ENCODE data around the gene VHLL. TPM values are rescaled to one million over a fixed set of nuclear protein-coding genes. Genes with fewer than 3 reads are reported as not detected.

The VHLL gene
- total RNA-seq, 1 donor from 2014 or later: not detected

GRCh38 chr1:156259805-156260204 lies 39.3 kb downstream of the VHLL start:
- no peaks in the 10 kb centered on the region for H3K4me1 Mint-ChIP-seq (ENCODE audit: unreplicated experiment)
- H3K4me3 Mint-ChIP-seq (ENCODE audit: unreplicated experiment): no peak overlapping the region
- no peaks in the 10 kb centered on the region for H3K27me3 Mint-ChIP-seq (ENCODE audit: unreplicated experiment)
- DNase-seq (ENCODE audit: extremely low spot score, unreplicated experiment): no peak
- no peak for TF ChIP-seq CTCF (IDR thresholded peaks at IDR 0.05)
- peaks cover 53% of the 10 kb centered on the region for H3K36me3 Mint-ChIP-seq (ENCODE audit: unreplicated experiment)
- no peak overlapping the region for H3K27ac Mint-ChIP-seq (ENCODE audit: unreplicated experiment)
- no peaks in the 10 kb centered on the region for H3K9me3 Mint-ChIP-seq (ENCODE audit: unreplicated experiment)

GRCh38 chr1:156258859-156259258 lies 40.2 kb downstream of the VHLL start:
- Mint-ChIP-seq H3K27me3 (ENCODE audit: unreplicated experiment) (no peaks in the 10 kb centered on the region), H3K4me1 (ENCODE audit: unreplicated experiment) (no peaks in the 10 kb centered on the region), H3K9me3 (ENCODE audit: unreplicated experiment) (no peaks in the 10 kb centered on the region), H3K27ac (ENCODE audit: unreplicated experiment) (no peak overlapping the region), H3K4me3 (ENCODE audit: unreplicated experiment) (no peak overlapping the region), H3K36me3 (ENCODE audit: unreplicated experiment) (peaks cover 52% of the 10 kb centered on the region)
- no peak for DNase-seq (ENCODE audit: extremely low spot score, unreplicated experiment)
- no peak for TF ChIP-seq CTCF (IDR thresholded peaks at IDR 0.05)

GRCh38 chr1:156257711-156258110 lies 41.4 kb downstream of the VHLL start:
- Mint-ChIP-seq H3K36me3 (ENCODE audit: unreplicated experiment) (peaks cover 51% of the 10 kb centered on the region), H3K4me3 (ENCODE audit: unreplicated experiment) (no peak overlapping the region), H3K27ac (ENCODE audit: unreplicated experiment) (no peak overlapping the region), H3K4me1 (ENCODE audit: unreplicated experiment) (no peaks in the 10 kb centered on the region), H3K27me3 (ENCODE audit: unreplicated experiment) (no peaks in the 10 kb centered on the region), H3K9me3 (ENCODE audit: unreplicated experiment) (no peaks in the 10 kb centered on the region)
- no peak for TF ChIP-seq CTCF (IDR thresholded peaks at IDR 0.05)
- DNase-seq (ENCODE audit: extremely low spot score, unreplicated experiment): no peak

GRCh38 chr1:156253634-156254033 lies 45.5 kb downstream of the VHLL start:
- no peaks in the 10 kb centered on the region for H3K9me3 Mint-ChIP-seq (ENCODE audit: unreplicated experiment)
- no peaks in the 10 kb centered on the region for H3K27me3 Mint-ChIP-seq (ENCODE audit: unreplicated experiment)
- H3K4me3 Mint-ChIP-seq (ENCODE audit: unreplicated experiment): no peak overlapping the region
- no peaks in the 10 kb centered on the region for H3K4me1 Mint-ChIP-seq (ENCODE audit: unreplicated experiment)
- no peak for DNase-seq (ENCODE audit: extremely low spot score, unreplicated experiment)
- H3K36me3 Mint-ChIP-seq (ENCODE audit: unreplicated experiment): peaks cover 42% of the 10 kb centered on the region
- no peak overlapping the region for H3K27ac Mint-ChIP-seq (ENCODE audit: unreplicated experiment)
- TF ChIP-seq CTCF (IDR thresholded peaks at IDR 0.05): no peak

- Mint-ChIP-seq H3K36me3 (ENCODE audit: unreplicated experiment) (peaks cover 33% of the 10 kb centered on the region), H3K4me3 (ENCODE audit: unreplicated experiment) (no peak overlapping the region), H3K27me3 (ENCODE audit: unreplicated experiment) (no peaks in the 10 kb centered on the region), H3K27ac (ENCODE audit: unreplicated experiment) (no peak overlapping the region), H3K4me1 (ENCODE audit: unreplicated experiment) (no peaks in the 10 kb centered on the region), H3K9me3 (ENCODE audit: unreplicated experiment) (no peaks in the 10 kb centered on the region)
- no peak for TF ChIP-seq CTCF (IDR thresholded peaks at IDR 0.05)
- DNase-seq (ENCODE audit: extremely low spot score, unreplicated experiment): no peak
Measured at GRCh38 chr1:156251527-156251926, 47.6 kb downstream of the VHLL start.

All from osteocyte (in vitro differentiated cells).